Effector CD8-positive, alpha-beta T cell (primary cell): ENCODE data around the gene GAL3ST1.
"Not testable (repeated sequence)": the region's sequence is repeated elsewhere in the genome, so short reads cannot be mapped to it uniquely, and the experiment has no call there.

Source experiments
- DNase-seq: peaks from one replicate; lab custom pipeline; 2025; lab: John Stamatoyannopoulos, UW
- total RNA-seq, 4 experiments: gene quantifications; one replicate each; lab custom pipeline; 2026; lab: John Stamatoyannopoulos, UW

Gene GAL3ST1
- total RNA-seq: 0 to 0.80 (median 0.45) reads per million in 4 experiments

DNA sequence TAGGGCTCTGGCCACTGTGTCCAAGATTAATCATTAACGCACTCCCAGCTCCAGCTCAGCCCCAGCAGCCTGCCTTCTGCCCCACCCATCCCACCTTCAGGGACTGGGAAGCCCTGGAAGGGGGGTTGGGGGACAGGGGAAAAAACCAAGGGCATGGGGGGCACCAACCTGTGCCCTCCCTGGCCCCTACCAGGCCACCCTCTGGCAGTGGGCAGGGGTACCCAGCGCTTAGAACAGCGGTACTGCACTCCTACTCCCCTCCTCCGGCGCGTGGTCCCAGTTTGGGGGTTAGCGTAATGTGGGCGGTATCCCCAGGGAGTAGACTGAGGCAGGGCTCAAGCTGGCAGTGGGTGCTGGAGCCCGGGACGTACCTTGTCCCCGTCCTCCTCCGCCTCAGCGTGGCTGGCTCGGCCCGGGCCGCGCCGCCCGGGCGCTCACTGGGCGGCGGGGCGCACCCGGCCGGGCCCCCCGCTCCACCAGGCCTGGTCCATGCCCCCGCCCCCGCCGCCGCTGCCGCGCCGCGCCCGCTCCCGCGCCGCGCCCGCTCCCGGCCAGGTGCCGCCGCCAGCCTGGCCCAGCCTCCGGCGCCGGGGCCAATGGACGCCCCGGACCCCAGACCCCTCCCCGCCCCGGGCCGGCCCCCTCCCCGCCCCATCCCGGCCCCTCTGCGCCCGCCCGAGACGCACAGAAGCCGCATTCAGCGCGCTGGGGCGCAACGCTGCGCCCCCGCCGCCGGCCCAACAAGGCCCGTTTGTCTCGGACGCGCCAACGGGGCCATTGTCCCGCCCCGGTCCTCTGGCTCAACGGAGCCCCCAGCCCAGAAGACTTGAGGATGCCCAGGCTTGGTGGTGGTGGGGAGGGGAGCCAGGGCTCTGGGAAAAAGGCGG is at the start of gene GAL3ST1:
Gene GAL3ST1 (minus strand): TSS at position 571 of the 887 bp plus-strand sequence. CDS start 17,273 bp downstream, outside the sequence.
- DNase-seq: no peak

- DNase-seq: not testable (repeated sequence)
Observed at GRCh38 chr22:30619909-30620308, 45.4 kb upstream of the GAL3ST1 start.

DNA sequence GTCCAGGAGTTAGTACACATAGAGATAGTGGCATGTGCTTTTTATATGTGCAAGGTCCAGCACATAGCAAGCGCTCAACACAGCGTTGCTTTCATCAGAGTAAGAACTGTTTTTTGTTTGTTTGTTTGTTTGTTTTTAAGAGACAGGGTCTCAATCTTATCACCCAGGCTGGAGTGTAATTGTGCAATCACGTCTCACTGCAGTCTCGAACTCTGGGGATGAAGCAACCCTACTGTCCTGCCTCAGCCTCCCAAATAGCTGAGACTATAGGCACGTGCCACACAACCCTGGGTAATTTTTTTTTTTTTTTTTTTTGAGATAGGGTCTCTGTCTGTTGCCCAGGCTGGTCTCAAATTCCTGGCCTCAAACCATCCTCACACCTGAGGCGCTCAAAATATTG is 43.4 kb upstream of the GAL3ST1 start:
- DNase-seq: no peak

- DNase-seq: no peak
Observed at GRCh38 chr22:30615543-30615954, 41.1 kb upstream of the GAL3ST1 start.

GRCh38 chr22:30614879-30615278 is 40.4 kb upstream of the GAL3ST1 start:
- no peak for DNase-seq

GRCh38 chr22:30614268-30614667 is 39.8 kb upstream of the GAL3ST1 start:
- no peak for DNase-seq

- DNase-seq: no peak
Observed at GRCh38 chr22:30612789-30613188, 38.3 kb upstream of the GAL3ST1 start.

GRCh38 chr22:30611197-30611596 is 36.7 kb upstream of the GAL3ST1 start:
- DNase-seq: no peak

DNA sequence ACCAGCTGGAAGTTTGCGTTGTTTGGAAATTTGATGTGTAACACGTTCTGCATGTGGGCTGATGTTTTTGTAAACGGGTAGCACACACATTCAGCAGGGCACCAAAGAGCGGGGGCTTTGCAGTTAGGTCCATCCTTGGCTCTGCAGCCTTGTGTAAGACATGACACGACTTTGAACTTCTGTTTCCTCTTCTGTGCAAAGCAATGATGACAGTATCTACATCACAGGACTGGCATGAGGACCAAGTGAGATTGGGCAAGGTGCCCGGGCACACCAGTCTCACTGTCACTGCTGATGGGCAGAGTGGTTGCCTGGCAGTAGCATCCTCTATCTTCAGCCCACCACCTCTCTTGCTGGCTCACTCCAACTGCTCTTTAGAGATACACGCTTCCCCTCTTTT is 35.8 kb upstream of the GAL3ST1 start:
- DNase-seq: no peak

- no peak for DNase-seq
Observed at GRCh38 chr22:30609260-30610185, 35.1 kb upstream of the GAL3ST1 start.

GRCh38 chr22:30607939-30608338 is 33.5 kb upstream of the GAL3ST1 start:
- DNase-seq: no peak

DNA sequence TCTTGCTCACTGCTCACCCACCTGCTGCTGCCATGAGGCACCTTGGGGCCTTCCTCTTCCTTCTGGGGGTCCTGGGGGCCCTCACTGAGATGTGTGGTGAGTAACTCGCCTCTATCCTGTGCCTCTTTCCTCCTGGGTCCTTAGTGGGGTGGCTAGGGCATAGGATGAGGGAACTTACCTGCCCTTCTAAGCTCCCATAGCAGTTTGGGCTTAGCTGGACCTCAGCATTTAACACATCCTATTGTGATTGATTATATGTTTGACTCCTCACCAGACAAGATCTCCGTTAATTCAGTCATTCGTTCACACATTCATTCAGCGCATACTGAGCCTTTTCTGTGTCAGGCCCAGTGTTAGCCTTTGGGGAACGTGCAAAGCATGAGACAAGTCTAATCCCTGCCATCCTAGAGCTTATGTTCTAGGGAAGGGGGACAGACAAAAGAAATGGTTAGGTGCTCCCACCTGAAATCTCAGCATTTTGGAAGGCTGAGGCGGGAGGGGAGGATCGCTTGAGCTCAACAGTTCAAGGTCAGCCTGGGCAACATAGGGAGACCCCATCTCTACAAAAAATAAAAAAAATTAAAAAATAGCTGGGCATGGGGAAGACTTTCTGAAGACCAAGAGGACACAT is 33.0 kb upstream of the GAL3ST1 start:
- DNase-seq: no peak

DNA sequence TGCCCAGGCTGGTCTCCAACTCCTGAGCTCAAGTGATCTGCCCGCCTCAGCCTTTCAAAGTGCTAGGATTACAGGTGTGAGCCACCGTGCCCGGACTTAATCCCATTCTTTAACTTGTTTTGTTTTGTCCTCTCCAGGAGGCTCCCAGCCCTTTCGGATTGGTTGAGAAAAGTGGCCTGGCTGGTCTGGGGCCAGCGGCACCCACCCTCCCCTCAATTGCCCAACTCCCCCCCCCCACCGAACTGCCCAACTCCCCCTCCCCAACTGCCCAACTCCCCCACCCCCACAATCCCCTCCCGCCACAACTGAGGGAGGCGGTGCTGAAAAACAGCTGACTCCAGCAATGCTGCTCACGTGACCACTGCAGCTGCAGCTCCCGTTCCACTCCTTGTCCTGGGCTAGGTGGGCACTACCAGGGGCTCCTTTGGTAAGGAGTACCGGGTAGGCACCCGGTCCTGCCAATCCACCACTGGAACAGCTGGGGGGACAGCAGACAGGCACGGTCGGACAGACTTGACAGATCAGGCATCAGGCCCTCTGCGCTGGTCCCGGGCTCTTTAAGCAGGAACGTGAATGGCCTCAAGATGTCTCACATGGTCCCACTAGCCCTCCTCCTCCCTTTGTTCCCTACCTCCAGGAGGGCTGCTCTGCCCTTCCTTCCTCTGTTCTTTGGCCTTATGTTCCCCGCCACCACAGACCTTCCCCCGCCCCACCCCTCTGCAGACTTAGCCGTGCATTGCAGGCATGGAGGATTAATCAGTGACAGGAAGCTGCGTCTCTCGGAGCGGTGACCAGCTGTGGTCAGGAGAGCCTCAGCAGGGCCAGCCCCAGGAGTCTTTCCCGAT is 32.2 kb upstream of the GAL3ST1 start, which contains the start of gene TCN2:
Gene TCN2 (plus strand): TSS at position 720 of the 845 bp plus-strand sequence. CDS start 158 bp downstream, outside the sequence.
- DNase-seq: no peak

DNA sequence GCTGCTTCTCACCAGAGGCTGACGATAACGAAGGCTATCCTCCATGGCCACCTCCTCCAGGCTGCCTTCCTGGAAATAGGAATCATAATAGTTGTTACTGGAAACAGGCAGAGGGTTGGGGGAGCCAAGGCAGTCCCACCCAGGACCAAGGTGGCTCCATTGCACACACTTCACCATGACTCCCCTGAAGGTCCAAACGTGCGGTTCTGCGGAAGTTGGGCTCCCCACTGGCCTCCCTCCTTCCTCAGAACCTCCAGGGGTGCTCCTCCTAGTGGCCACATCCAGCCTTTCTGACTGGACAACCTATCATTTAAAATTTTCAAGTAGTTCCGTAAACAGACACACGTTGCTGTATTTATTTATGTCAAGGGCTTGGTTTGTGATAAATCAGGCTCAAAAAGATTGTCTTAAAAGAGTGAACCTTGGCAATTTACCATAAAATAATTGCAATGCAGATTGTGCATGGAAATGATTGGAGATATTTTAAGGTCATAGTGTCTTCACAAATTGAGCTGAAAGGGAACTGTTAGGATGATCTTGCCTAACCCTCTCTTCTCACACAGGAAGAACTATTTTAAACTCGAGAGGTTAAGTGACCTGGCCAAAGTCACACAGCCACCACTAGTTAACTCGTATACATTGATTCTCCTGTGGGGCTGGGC is 31.1 kb upstream of the GAL3ST1 start:
- DNase-seq: peak; percentile 9

- no peak for DNase-seq
Observed at GRCh38 chr22:30604723-30605122, 30.3 kb upstream of the GAL3ST1 start.

DNA sequence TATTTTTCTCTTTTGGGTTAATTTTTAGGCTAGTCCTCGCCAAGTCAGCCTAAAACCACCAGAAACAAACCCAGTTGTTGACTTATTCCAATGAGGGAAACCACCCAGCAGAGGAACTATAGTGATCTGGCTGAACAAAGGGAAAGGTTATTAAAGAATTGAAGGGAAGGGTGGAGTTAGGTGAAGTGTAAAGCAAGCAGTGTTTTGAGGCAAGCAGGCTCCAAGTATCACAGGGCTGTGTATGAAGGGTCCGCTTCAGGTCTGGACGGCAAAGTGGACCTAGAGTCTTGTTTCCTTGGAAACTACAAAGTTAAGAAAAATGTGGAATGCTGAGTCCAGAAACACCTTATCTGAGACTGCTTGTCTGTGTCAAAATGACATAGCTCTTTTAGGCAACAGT is 29.3 kb upstream of the GAL3ST1 start:
- DNase-seq: no peak

DNA sequence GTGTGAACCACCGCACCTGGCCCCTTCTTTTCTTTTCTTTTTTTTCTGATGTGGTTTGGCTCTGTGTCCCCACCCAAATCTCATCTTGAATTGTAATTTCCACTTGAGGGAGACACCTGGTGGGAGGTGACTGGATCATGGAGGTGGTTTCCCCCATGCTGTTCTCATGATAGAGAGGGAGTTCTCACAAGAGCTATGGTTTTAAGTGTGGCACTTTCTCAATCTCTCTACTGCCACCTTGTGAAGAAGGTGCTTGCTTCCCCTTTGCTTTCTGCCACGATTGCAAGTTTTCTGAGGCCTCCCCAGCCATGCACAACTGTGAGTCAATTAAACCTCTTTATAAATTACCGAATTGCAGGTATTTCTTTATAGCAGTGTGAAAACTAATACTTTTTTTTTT is 27.6 kb upstream of the GAL3ST1 start:
- DNase-seq: no peak

DNA sequence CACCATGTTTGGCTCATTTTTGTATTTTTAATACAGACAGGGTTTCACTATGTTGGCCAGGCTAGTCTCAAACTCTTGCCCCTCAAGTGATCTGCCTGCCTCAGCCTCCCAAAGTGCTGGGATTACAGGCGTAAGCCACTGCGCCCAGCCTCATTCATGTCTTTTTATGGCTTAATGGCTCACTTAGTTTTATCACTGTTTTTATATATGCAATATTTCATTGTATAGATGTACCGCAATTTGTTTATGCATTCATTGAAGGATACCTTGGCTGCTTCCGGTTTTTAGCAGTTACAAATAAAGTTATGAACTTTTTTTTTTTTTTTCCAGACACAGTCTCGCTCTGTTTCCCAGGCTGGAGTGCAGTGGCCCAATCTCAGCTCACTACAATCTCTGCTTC is 27.0 kb upstream of the GAL3ST1 start:
- no peak for DNase-seq

- DNase-seq: no peak
Observed at GRCh38 chr22:30600921-30601320, 26.5 kb upstream of the GAL3ST1 start.

DNA sequence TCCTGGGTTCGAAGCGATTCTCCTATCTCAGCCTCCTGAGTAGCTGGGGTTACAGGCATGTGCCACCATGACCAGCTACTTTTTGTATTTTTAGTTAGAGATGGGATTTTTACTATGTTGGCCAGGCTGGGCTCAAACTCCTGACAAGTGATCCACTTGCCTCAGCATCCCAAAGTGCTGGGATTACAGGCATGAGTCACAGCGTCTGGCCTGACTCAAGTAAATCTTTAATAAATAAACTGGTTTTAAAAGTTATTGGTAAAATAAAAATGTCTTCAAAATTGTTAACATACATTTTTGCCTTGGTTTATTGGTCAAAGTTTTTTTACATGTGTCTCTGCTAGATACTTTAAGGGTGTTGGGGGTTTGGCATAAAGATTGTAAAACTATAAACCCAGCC is 24.5 kb upstream of the GAL3ST1 start:
- no peak for DNase-seq
